ENCODE data around the gene IL17REL.
"Not testable (repeated sequence)": the region's sequence is repeated elsewhere in the genome, so short reads cannot be mapped to it uniquely, and the experiment has no call there.

Gene IL17REL

GRCh38 chr22:49983148-49984042 is 29.2 kb downstream of the IL17REL start:
- peak in 1 of 2 donors; percentile 46 for DNase-seq

- not testable (repeated sequence) for DNase-seq
Observed at GRCh38 chr22:49981799-49982198, 30.8 kb downstream of the IL17REL start.

DNA sequence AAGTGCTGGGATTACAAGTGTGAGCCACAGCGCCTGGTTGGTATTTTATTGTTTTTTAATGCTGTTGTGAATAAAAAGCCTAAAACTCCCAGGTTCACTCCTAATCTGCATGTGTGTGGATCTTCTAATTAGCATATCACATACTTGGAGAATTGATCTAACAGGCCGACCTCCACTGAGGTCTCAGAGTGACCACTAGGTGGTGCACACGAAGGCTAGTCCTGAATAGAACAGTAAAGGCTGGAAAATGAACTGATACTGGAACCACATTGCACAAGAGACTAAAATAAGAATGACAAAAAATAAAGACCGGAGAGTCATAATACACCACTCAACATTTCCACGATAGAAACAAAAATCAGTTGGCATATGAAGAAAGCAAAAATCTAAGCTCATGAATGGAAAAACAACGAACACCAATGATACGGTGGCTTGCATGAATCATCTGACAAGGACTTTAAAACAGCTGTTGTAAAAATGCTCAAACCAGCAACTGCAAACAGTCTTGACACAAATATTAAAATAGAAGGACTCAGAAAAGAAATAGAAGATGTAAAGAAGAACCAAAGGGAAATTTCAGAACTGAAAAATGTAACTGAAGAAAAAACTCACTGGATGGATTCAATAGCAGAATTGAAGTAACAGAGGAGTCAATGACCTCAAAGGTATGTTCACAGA is 32.8 kb downstream of the IL17REL start:
- DNase-seq: peak; percentile 49 to 61

DNA sequence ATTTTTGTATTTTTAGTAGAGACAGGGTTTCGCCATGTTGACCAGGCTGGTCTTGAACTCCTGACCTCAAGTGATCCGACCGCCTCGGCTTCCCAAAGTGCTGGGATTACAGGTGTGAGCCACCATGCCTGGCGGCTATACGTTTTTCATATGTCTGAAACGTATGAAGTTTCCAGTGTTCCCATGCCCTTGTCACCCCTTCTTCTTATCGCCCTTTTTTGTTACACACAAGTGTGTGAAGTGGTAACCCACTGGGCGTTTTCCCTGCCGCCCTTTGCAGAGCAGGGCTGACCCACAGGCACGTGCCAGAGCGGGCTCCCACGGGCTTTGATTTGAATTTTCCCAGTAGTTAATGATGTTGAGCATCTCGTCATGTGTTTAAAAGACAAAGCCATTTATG is 35.0 kb downstream of the IL17REL start:
- DNase-seq: peak in 1 of 2 donors; percentile 15

- DNase-seq: peak; percentile 61 to 69
Observed at GRCh38 chr22:49976439-49977175, 36.0 kb downstream of the IL17REL start.

GRCh38 chr22:49975543-49976389 is 36.8 kb downstream of the IL17REL start:
- peak; percentile 65 to 67 for DNase-seq

DNA sequence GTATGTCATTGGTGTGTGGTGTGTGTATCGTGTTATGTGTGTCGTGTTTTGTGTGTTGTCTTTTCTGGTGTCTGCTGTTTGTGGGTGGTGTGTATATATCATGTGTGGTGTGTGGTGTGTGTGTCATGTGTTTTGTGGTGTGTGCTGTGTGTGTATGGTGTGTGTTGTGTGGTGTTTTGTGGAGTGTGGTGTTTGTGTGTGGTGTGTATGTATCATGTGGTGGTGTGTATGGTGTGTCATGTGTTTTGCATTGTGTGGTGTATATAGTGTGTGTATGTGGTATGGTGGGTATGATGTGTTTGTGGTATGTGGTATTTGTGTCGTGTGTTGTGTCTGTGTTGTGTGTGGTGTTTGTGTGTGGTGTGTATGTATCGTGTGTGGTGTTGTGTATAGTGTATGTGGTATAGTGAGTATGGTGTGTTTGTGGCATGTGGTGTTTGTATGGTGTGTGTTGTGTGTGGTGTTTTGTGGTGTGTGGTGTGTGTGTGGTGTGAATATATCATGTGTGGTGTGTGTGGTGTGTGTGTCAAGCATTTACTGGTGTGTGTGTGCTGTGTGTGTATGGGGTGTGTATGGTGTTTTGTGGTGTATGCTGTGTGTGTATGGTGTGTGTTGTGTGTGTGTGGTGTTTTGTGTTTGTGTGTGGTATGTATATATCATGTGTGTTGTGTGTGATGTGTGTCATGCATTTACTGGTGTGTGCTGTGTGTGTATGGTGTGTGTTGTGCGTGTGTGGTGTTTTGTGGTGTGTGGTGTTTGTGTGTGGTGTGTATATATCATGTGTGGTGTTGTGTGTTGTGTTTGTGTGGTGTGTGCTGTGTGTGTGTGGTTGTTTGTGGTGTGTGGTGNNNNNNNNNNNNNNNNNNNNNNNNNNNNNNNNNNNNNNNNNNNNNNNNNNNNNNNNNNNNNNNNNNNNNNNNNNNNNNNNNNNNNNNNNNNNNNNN is 39.3 kb downstream of the IL17REL start:
- peak in 1 of 2 donors; percentile 18 for DNase-seq

DNA sequence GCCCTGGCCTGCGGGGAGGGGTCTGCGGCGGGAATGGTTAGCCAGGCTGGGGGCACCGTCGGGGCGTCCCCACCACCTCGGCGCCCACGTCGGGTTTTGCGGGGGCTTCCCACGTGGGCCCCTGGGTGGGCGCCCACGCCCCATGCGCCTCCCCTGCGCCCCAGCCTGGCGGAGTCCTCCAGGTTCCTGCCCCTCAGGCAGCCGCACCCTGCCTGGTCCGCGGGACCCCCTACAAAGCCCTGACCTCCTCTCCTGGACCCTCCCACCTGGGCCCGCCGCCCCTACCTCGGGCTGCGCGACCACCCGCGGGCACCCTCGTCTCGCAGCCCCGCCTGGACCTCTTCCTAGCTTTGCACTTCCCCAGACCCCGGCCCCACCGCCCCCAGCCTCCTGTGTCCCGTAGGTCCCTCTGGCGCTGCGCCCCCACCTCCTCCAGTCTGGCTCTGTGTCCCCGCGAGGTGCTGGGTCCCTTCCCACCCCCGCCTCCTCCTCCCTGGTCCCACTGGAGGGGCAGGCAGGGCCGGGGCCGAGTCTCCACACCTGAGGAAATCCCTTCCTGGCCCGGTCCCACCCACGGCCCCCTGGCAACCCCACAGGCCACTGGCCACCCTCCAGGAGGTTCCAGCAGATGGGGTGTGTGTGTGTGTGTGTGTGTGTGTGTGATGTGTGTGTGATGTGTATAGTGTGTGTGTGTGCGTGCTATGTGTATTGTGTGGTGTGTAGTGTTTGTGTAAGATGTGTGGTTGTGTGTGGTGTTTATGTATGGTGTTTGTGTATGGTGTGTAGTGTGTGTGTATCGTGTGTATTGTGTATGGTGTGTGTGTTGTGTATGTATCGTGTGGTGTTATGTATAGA is 40.2 kb downstream of the IL17REL start:
- peak; percentile 25 to 37 for DNase-seq

GRCh38 chr22:49971232-49972162 is 41.1 kb downstream of the IL17REL start:
- DNase-seq: peak; percentile 75 to 87

- peak; percentile 97 for DNase-seq
Observed at GRCh38 chr22:49970528-49971231, 41.9 kb downstream of the IL17REL start.

DNA sequence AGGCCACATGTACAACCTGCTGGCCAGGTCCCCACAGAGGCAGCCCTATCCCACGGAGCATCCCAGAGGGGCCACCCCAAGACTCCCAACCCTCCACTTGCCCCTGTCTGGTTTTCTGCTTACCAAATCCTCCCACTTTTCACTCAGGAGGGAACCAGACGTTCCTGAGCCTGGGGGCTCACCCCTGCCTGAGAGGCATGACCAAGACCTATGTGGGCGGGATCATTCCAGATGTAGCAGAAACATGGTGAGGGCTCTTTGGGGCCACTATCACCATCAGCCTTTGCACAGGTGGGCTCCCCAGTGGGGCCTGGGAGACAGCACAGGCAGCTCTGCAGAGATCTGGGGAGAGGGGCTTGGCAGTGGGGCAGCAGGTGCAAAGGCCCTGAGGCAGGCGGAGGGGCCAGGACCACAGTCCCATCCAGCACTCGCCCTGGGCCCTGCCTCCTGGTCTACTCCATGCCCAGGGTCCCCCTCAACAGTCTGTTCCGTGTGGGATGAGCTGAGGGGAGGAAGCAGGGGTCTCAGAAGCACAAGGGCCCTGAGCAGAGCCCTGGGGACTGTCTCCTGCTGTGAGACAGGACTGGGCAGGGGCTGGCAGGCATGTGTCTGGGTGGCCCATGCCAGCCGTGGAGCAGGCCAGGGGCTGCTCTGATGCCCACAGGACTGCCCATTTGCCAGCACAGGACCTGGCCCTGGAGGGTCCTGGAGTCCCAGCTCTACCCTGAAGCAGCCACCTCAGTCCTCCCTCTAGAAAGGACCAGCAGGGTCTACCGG is 42.6 kb downstream of the IL17REL start:
- peak in 1 of 2 donors; percentile 26 for DNase-seq

DNA sequence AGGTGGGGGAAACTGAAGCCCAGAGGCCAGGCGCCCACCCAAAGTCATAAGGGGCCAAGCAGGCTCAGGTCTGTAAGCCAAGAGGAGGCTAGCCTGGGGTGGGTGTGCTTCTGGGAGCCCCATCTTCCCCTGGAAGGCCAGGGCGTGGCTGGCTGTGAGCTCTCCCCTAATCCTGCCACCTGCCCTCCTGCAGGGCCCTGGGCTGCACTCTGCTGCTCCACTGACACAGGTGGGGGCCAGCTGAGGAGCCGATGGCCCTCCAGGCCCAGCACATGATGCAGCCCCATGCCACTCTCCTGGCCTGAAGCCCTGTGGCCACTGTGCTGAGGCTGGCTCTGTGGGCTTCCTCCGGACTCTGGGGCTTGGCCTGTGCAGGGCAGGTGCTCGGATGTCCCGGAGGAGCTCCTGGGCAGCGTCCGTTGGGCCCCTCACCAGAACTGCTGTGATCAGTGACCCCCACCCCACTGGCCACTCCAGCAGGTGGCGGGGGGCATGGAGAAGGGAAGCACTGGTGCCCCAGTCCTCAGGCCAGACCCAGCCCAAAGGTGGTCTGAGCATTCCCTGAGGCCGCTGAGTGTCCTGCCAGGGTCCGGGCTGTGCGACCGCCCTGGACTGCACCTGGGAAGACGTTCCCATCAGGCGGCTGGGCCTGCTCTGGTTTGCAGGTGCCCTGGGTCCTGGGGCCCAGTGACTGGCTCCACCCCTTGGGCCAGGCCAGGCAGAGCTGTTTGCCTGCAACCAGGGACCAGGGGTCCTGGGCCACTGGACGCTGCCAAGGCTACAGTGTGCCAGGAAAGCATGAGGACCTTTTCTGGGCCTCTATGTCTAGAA is 43.5 kb downstream of the IL17REL start:
- DNase-seq: no peak

DNA sequence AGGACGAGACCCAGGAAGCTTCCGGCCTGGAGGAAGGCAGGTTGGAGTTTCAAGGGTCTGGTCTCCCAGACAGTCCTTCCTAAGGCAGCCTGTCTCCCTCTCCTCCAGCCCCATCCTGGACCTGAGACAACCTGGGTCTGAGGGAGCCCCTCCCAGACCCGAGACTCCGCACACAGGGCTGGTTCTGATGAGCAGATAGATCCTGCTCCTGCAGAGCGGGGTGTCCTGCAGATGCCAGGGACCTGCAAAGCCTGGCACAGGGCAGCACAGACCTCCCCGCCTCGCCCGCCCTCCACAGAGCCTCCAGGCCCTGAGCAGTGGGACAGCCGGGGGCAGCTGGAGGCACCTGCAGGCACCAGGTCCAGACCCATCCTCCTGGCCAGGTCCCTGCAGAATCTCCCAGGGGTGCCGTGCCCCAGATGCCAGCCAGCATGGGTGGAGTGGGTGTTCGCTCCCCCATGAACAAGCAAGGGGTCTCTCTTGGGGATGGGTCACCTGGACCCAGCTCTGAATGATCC is 44.2 kb downstream of the IL17REL start:
- peak in 1 of 2 donors; percentile 23 for DNase-seq

DNA sequence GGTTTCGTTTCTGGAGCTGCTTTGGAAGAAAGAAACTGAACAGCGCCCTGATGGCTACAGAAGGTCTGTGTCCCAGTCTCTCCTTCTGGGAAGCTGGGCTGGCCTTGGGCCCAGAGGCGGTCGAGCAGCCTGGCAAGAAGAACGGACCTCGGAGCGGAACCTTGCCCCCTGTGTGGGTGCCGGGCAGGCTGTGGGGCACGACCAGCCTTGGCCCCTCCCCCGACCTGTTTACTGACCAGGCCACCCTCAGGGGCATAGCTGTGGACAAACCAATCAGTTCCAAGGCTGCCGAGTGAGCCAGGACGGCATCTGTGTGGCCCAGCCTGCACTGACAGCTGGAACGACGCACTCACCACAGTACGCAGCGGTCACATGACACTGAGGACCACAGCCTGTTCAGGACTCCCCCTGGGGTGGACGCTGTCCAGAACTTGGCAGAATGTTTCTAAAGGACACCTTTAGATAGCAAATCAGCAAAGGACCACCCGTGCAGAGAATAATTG is 44.8 kb downstream of the IL17REL start:
- peak; percentile 17 to 18 for DNase-seq

DNA sequence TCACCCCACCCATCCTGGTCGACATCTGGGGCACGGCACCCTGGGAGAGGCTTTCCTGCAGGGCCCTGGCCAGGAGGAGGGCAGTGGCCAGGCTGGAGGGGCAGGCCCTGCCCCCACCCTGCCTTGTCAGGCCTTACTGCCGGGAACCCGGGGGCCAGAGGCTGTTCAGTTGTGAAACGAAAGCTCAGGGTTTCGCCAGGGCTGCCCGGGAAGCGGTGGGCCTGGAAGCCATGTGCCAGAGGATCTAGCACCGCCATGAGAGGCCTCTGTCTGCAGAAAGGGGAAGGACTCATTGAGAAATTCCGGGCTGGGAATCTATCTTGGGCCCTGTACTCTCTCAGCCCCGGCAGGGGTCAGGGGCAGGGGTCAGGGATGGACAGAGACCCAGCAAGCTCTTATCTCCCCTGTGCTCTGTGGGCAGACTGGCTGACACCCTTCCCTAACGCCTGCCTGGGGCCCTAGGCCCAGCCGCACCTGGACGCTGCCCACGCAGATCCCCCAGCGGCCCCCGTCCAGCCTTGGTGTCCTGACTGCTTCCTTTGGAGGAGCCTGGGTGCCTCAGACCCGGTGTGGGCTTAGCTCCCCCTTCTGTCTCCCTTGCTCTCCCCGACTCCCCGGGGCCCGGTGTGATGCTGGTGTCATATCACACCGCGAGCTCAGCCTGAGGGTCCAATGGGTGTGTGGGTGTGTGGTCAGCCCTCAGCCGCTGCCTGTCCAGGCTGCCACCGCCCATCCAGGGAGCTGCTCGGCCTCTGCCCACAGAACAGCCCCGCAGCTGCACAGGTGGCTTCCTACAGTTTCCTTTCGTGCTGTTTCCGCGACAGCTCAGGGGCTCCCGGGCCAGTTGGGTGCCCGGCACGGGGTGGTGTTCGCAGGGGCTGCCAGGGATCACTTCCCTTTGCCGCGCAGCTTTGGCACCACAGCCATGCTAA is 45.5 kb downstream of the IL17REL start:
- DNase-seq: peak in 1 of 2 donors; percentile 41

All from stimulated activated CD4-positive, alpha-beta T cell treated with anti-CD3 and anti-CD28 coated beads, Interleukin-2, amount 100 ng/mL, for 24 hours (primary cell).